B cell (primary cell): ENCODE measurements around the gene PIGA.

ENCODE experiments used
- CTCF ChIP-seq: fragments of 200-600 bp; IDR thresholded peaks from one replicate; pipeline ENCODE4 v1.8.0; 2022; ENCODE audit warnings: antibody characterized with exemption, mild to moderate bottlenecking
- EZH2 ChIP-seq: IDR thresholded peaks from 2 replicates; pipeline ENCODE4 v1.6.1; 2012; ENCODE audit warnings: borderline replicate concordance, low read depth, mild to moderate bottlenecking, moderate library complexity, low read length; ENCODE audit not compliant: insufficient read depth, poor library complexity, severe bottlenecking

- TF ChIP-seq CTCF (no peak), EZH2 (no peak)
Observed at GRCh38 chrX:15271757-15272156, 63.6 kb downstream of the PIGA start.
